HG02938 (cell line): ENCODE data around the gene NDUFAF8.

Experiments
- ATAC-seq: cut with Tn5 transposase; IDR thresholded peaks from one replicate; pipeline ENCODE4 v1.9.1; 2021; ENCODE audit warnings: mild to moderate bottlenecking, moderate library complexity; ENCODE audit not compliant: unreplicated experiment

The NDUFAF8 gene, protein sequence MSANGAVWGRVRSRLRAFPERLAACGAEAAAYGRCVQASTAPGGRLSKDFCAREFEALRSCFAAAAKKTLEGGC

DNA sequence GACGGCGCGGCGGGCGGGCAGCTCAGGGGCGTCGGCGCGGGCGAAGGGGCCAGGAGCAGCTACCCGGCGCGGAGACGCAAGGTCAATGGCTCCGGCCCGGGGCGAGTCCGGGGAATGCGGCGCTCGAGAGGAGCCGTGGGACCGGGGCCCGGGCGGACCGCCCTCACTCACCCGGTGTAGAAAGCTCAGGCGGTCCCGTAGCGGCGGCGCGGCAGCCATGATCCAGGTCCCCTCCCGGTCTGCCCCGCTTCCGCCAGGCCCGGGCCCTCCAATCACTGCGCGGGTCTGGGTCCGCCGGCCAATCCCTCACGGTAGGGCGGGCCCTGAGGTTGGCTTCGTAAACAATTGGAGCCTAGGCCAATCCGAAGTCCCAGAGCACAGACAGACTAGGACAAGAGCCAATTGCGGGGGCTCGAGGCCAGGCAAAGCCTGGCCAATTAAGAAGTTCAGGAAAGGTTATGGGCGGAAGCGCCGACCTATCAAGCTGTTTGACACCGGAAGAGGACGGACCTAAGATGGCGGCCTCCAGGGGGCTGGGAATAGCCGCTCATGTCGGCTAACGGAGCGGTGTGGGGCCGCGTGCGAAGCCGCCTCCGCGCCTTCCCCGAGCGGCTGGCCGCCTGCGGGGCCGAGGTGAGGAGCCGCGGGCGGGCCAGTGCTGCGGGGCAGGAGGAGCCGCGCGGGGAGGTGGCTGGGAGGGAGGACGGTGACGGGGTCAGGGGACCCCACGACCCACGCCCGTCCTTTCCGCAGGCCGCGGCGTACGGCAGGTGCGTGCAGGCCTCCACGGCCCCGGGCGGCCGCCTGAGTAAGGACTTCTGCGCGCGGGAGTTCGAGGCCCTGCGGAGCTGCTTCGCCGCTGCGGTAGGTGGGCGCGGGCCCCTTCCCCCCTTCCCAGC lies at the start of gene NDUFAF8, which contains the start of gene TEPSIN:
TSS of gene NDUFAF8 (plus strand) at position 504 of the 899 bp plus-strand sequence. CDS start at position 550, 46 bp downstream.
TSS of gene TEPSIN (minus strand) at position 241 of the 899 bp plus-strand sequence. CDS start at position 219, 22 bp downstream.
- ATAC-seq, result peak; percentile 92

DNA sequence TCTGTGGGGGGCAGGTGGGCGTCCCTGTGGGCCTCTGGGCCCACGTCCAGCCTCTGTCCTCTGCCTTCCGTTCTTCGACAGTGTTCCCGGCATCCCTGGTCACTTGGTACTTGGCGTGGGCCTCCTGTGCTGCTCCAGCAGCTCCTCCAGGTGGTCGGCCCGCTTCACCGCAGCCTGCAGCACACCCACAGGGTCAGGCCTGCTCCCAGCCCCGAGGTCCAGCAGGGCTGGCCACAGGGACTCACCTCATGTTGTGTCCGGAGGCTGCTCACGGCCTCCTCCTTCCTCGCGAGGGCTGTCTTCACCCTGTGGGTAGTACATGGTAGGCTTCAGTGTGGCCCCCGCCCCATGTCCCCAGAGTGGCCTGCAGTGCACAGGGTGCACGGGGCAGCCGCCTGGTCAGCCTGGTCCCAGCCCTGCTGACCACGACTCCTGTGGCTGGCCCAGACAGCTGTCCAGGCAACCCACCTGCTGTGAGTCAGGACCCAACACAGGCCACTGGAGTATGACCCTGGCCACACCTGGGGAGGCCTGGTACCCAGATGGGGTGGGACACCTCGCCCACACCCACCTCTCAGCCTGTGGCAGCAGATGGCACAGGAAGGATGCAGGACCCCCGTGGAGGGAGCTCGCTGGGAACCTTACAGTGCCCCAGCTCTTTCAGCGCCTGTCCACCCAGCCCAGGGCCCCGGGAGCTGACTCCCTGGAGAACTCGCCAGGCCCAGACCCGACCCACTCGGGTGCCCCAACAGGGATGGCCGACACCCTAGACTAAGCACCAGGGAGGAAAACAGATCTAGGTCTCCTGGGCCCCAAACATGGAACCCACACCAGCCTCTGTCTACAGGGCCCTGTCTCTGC lies 49.2 kb upstream of the NDUFAF8 start:
- no peak for ATAC-seq

DNA sequence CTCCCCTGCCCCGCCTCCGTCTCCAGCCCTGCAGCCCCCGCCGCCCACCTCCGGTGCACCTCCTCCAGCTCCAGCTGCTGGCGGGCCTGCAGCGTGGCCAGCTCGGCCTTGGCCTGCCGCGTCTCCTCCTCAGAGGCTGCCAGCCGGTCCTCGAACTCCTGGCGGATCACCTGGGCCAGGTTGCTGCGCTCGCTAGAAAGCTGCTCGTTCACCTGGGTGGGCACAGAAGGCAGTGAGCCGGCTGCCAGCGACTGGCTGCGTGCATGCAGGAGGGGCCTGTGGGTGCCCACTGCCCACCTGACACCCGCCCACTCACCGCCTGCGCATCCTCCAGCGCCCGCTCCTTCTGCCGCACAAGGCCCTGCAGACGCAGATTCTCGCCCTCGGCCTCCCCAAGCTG lies 48.5 kb upstream of the NDUFAF8 start:
- ATAC-seq, result no peak

DNA sequence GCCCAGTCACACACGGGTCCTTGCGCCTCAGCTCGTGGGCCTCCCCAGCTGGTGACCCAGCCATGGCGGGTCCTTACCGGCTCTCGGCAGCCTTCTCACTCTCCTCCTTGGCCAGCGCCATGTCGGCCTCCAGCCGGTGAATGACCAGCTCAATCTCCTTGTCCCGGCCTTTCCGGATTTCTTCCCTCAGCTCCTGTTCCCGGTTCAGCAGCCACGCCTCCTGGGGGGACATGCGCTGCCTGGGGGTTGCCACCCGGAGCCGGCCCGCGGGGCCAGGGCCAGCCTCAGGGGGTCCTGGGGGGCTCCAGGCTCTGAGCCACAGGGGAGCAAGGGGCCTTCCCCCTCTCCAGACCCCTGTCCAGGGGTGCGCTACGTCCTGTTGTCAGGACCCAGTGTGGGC lies 48.0 kb upstream of the NDUFAF8 start:
- no peak for ATAC-seq

DNA sequence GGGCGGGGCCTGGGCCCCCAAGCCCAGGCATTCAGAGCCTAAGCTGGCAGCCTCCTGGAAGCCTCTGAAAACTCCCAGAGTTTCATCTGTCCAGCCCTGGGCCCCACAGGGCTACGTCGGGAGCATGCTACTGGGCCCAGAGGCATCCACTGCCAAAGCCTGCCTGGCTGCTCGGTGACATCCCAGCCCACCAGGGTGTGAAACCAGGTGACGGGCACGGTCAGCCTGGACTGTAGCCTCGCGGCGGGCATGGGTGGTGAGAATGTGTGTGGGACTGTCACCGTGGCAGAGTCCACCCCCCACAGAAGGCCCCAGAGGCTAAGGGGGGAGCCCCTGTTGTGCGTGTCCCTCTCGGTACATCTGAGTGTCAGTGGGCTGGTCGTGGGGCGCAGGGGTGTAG lies 47.5 kb upstream of the NDUFAF8 start:
- no peak for ATAC-seq

DNA sequence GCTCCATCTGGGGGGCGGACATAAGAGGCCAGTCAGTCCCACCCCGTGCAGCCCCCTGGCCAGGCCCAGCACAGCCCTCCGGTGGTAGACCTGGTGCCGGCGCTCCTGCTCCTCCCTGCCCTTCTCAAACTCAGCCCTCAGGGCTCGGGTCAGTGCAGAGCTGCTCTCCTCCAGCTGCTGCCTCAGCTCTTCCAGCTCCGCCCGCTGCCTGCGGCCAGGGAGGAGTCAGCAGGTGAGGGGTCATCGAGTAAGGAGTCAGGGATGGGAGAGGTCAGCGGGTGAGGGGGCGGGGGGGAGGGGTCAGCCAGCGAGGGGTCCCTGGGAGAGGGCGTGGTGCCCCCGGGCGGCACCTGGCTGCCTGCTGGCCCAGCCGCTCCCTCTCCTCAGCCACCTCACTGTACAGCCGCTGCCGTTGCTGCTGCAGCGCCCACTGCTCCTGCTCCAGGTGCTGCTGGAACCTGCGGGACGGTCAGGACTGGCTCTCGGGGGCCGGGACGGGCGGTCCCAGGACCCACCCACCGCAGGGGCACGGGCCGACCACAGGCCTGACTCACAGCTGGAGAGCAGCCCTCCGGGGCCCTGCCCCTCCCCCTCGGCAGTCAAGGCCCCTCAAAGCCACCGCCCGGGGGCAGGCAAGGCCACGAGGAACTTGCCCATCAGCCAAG lies 46.6 kb upstream of the NDUFAF8 start:
- ATAC-seq, result no peak

DNA sequence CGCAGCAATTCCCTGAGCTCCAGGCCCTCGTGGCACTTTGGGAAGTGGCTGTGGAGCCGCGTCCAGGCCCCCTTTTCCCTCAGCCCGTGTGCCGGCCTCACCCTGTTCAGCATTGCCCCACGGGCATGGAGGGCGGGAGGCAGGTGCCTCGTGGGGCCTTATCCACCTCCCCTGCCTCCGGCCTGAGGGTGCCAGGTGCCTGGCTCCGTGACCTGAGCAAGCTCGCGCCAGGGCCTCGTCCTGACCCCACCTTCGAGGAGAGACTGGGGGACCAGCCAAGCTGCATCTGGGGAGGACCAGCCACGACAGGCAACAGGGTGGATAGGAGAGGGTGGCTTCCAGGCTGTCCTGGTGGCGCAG lies 46.1 kb upstream of the NDUFAF8 start:
- ATAC-seq, result no peak

DNA sequence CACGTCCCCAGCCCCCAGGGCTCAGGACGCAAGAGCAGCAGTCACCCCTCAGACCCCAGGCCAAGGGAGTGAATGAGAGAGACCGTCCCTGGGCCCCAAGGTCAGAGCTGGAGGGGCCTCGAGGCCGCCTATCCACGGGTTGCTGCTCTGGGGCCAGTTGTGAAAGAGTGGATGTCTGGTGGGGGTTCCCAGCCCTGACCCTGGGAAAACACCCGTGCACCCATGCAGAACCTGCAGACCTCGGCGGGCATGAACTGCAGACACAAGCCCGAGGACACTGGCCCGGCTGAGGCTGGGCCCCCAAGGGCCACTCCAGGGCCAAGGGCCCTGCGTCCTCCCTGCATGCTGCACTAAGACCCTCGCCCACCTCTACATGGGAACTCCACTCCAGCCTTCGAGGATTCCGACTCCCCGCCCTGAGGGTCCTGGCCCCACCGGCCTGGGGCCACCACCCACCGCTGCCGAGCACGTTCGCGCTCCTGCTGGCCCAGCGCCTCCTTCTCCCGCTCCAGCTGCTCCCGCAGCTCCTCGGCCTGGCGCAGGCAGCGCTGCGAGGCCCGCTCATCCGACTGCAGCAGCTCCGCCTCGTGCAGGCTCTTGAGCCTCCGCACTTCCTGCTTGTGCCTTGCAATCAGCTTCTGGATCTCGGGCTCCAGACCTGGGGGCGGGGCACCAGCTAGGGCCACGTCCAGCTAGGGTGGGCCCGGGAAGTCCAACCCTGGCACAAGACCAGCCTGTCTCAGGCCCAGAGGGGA lies 45.5 kb upstream of the NDUFAF8 start:
- no peak for ATAC-seq

DNA sequence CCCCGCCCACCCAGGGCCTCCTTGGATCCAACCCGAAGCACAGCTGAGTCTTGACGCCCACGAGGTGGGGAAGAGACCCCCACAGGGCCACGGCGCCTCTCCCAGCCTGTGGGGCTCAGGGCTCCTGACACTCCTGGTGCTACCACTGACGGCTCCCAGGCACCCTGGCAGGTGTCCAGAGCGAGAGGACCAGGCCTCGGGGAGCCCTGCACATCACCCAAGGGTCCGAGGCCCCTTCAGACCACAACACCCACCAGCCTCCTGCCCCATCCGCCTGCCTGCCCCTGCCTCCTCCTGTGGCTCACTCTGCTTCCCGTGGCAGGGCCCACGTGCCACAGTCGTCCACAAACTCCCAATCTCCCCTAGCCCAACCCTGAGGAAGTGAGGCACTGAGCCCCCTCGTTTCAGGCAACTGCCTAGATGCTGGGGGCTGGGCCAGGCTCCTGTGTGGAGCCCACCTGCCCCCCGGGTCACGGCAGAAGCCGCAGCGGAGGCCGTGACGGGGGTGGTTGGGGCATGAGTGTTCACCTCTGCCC lies 44.8 kb upstream of the NDUFAF8 start:
- ATAC-seq, result no peak

DNA sequence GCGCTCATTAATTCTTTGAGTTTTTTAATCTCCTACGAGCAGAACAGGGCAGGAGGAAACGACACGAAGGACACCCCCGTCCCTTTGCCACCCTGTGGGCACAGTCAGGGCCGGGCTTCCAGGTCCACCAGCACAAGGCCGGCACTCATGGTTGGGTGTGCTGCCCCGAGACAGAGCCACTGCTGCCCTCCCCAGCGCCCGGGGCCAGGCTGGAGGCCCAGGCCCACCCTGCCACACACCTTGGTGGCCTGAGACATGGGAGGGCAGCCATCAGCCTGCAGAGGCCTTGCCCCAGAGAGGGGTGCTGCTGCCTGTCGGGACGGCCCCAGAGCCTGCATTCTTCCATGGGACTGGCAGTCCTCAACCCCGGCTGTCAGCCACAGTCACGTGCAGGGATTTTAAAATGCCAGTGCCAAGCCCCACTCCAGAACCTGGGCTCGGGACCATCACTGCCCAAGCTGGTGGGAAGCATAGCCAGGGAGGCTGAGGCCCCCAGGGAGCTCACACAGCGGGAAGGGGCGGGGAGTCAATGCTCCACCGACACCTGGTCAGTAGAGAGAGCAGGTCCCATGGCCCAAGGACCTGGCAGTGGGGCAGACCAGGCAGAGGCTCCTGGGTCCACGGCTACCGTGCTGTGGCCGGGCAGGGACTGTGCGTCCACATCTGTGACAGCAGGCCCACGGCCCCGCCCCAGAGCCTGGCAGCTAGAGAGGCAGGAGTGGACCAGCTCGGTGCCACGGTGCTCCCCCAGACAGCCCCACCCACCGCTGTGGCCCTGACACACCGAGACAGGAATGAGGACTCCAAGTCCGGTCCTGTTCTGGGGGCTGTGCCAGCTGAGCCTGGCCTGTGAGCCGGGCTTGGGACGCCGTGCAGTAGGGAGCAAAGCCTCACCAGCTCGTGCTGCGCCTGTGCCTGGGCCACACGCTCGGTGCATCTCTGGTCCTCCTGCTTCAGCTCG lies 43.9 kb upstream of the NDUFAF8 start:
- no peak for ATAC-seq

DNA sequence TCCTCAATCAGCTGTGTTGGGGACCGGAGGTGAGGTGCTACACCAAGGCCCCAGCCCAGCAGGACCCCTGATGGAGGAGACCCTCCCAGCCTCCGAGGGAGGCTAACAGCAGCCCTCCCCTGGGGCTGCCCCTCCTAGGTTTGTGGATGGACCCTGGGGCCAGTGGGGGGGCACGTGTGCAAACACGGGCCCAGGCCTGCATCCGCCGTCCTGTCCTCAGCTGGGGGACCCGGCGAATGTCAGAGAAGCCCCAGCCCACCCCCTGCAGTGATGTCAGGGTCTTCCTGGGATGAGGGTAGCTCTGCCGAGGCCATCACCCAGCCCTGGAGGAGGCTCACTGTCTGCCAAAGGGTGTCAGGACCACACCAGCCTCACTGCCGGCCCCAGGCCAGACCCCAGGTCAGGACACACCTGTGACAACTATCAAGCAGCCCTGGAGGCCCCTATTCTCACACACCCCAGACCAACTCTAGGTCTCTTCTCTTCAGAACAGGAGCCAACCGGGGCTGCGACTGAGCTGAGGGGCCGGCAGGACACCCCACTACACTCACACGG lies 43.1 kb upstream of the NDUFAF8 start:
- ATAC-seq, result no peak

DNA sequence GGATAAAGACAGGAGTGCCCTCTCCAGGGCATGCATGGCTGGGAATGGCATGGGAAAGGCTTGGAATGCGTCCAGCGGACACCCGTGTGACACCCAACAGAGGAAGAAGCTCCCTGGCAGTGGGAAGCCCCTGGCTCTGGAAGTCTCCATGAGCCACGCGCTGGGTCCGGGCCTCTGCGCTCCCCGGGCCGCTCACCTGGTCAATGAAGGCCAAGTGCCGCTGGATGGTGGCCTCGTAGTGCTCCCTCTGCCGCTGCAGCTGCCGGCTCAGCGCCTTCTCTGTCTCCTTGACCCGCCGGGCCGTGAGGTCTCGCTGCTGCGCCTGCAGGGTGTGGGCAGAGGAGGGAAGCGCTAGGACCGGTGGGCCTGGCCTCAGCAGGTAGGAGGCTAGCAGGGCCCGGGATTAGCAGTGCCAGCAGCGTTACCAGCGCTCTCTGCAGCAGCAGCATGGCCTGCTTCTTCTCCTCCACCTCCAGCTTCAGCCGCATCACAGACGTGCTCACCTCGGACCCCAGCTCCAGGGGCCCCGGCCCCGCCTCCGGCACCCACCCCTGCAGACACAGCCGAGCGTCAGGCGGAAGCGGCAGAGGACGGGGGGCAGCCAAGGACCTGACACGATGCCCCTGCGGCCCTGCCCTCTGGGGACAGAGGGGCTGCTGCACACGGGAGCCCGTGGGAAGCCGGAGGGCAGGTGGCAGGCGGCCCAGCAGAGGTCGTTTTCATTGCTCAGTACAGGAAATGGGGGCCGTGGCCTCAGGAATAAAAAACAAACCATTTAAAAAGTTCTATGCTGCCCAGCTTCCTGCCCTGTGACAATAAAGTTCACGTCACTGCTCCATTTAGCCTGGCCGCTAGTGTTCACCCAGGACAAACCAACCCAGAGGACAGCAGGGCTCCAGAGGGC lies 42.4 kb upstream of the NDUFAF8 start:
- ATAC-seq, result no peak

DNA sequence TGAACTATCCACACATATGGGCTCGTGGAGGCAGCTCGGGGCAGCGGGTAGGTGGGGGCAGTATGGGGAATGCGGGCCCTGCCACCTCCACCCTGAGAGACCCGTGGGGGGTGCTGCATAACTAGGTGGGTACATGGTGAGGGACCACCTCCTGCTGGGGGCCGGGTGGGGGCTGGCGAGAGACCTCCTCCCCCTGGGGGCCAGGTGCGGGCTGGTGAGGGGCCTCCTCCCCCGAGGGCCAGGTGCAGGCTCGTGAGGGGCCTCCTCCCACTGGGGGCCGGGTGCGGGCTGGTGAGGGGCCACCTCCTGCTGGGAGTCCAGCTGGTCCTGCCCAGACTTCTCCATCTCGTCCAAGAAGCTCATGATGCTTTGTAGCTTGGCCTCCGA lies 41.7 kb upstream of the NDUFAF8 start:
- ATAC-seq, result no peak

DNA sequence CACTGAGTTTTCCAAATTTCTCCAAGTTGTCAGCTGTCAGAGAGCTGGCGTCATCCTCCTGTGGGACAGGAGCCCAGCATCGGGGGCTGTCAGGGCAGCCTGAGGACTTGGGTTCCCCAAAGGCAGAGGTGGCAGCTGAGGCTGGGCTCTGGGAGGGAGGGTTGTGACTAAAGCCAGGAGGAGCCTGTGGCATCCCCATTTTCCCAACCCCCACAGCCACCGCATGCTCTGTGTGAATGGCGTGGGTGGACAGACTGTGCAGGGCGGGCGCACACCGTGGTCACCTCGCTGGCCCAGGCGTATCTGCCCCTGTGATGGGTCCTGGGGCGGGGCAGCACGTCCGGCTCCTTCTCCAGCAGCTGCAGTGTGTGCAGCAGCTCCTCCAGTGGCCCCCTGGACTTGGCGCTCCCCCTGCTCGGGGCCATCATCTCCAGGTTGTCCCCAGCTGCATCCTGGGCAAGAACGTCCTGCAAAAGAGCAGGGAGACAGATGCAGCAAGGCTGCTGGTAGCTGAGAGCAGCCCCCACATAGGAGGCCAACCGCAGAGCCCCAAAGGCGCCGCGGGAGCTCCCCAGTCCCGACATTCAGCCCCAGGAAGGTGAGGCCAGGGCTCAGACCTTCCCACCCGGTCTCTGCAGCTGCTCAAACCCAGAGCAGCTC lies 41.2 kb upstream of the NDUFAF8 start:
- ATAC-seq, result no peak

DNA sequence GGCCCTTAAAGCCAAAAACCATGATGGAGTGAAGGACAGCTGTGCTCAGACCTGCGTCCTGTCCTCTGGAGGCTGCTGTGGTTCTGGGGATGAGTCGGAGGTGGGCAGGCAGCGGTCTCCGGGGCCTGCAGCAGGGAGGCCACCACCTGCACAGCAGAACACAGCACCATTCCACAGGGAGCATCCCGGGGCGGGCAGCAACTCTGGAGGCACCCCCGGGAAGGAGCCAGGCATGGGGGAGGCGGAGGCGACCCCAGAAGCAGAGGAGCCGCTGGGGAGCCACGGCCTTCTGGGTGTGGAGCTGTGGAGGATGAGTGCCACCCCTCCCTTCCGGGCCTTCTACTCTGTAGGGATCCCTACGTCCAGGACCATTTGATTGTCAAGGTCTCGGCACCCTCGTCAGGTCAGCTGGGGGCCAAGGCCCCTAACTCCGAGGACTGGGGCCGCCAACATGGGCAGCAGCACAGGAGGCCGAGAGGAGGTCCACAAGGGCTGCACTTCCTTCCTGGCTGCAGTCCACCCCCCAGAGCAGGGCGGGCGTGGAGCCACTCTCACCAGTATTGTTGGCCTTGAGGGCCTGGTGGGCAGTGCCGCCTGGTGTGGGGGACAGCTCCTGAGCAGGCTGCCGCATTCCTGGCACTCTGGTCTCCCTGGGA lies 40.2 kb upstream of the NDUFAF8 start:
- ATAC-seq, result no peak

DNA sequence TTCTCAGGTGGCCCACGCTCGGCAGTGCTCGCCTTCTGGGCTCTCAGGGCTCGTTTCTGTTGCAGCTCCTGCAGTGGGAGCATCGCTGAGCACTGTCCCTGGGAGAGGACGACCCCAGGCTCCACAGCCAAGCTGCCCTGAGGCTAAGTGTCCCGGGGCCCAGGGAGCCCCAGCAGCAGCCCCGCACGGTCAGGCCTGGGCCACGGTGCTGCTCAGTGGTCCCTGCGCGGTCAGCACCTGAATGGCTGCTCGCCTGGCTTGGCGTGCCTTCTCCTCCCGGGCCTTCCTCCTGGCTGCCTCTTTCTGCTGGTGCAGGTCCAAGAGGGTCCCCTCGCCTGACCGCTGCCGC lies 39.7 kb upstream of the NDUFAF8 start:
- no peak for ATAC-seq

DNA sequence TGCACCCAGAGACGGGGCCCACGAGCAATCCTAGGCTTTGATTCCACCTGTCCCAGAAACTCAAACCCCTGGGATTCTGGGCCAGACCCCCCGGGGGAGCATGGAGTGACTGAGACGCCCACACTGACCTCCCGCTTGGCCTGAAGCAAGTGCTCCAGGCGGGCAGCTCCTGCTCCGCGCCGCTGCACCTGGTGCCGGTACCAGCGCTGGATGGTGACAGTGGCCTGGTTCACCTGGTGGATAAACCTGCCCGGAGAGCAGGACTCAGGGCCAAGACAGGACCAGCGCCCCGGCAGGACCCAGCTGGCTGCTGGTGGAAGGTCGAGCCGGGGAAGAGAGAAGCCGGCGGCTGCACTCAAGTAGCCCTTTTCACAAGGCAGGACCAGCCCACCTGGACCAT lies 38.9 kb upstream of the NDUFAF8 start:
- ATAC-seq, result no peak
